Measurements from ENCODE around the gene RTN4IP1. TPM values are rescaled to one million over a fixed set of nuclear protein-coding genes. Genes with fewer than 3 reads are reported as not detected.

RTN4IP1 gene

GRCh38 chr6:106522562-106523250, 106.6 kb downstream of the RTN4IP1 start:
- Histone ChIP-seq H2BK15ac (ENCODE audit: low read length) (no peak overlapping the region), H2BK120ac (ENCODE audit: low read depth, low read length) (no peak overlapping the region), H2AFZ (ENCODE audit: low read length) (no peak overlapping the region), H3K4me2 (ENCODE audit: insufficient read depth, low read length, poor library complexity, severe bottlenecking) (no peak overlapping the region), H3K4me1 (ENCODE audit: control insufficient read depth in 2 of 2, insufficient read depth in 1 of 2, low read depth in 1 of 2, low read length in 2 of 2) (no peaks in the 10 kb centered on the region), H3K4me3 (ENCODE audit: low read length in 2 of 2) (no peak overlapping the region), H4K8ac (ENCODE audit: low read depth, low read length) (no peak overlapping the region), H2BK5ac (ENCODE audit: low read length) (no peak overlapping the region), H3K36me3 (replicated peaks in 1 of 2; ENCODE audit: control insufficient read depth in 2 of 2, insufficient read depth in 2 of 2, low read length in 2 of 2) (no peaks in the 10 kb centered on the region), H3K27ac (replicated peaks; ENCODE audit: low read length) (no peak overlapping the region), H3K18ac (ENCODE audit: low read length) (no peak overlapping the region), H3K14ac (ENCODE audit: low read length) (no peak overlapping the region), H3K9ac (ENCODE audit: low read depth, low read length, poor library complexity) (no peak overlapping the region), H2AK5ac (ENCODE audit: low read depth, low read length) (no peak overlapping the region), H3K79me1 (ENCODE audit: low read depth, low read length) (no peaks in the 10 kb centered on the region), H2BK12ac (ENCODE audit: low read length) (no peak overlapping the region), H3K23ac (ENCODE audit: low read depth, low read length, poor library complexity) (no peak overlapping the region), H4K91ac (ENCODE audit: low read depth, low read length, poor library complexity) (no peak overlapping the region), H3K9me3 (replicated peaks in 1 of 2; ENCODE audit: control insufficient read depth in 2 of 2, insufficient read depth in 1 of 2, low read depth in 1 of 2, low read length in 2 of 2) (no peaks in the 10 kb centered on the region), H3K27me3 (ENCODE audit: control insufficient read depth in 3 of 3, insufficient read depth in 3 of 3, low read depth in 1 of 3, low read length in 3 of 3) (peaks cover 0 to 54% (median 0%) of the 10 kb centered on the region in 3 experiments), H3K4ac (ENCODE audit: low read length) (no peak overlapping the region)
- no peak for DNase-seq (ENCODE audit: low spot score)
- WGBS, 2 donors (ENCODE audit: extremely low coverage in 2 of 2, insufficient read length in 2 of 2, insufficient replicate concordance in 1 of 2) = no CpG with 5 or more reads among the region's 6 CpGs

Small RNA genes lying within 50 kb of the gene (small RNA-seq; reads per million reads assigned to genes)
- not detected for gene RNU6-527P (ENCODE audit: insufficient read depth)
